Measurements from ENCODE around the gene SYNM. TPM values are rescaled to one million over a fixed set of nuclear protein-coding genes. Genes with fewer than 3 reads are reported as not detected.

SYNM gene
- total RNA-seq, 1 experiment from 2014 or later = 1.9 TPM

- Histone ChIP-seq H2AK5ac (ENCODE audit: insufficient read length, low read length) (no peak overlapping the region), H2AFZ (ENCODE audit: low read length) (no peak overlapping the region), H3K9ac (ENCODE audit: extremely low read depth, insufficient read length, low read length) (no peak overlapping the region), H4K5ac (ENCODE audit: insufficient read length, low read depth, low read length) (no peak overlapping the region), H3K14ac (ENCODE audit: insufficient read depth, low read length) (no peak overlapping the region), H3K18ac (ENCODE audit: insufficient read length, low read depth, low read length) (no peak overlapping the region), H4K91ac (ENCODE audit: insufficient read length, low read depth, low read length) (no peak overlapping the region), H2BK12ac (ENCODE audit: insufficient read length, low read depth, low read length) (no peak overlapping the region), H2BK5ac (ENCODE audit: insufficient read length, low read length) (no peak overlapping the region), H3K23ac (ENCODE audit: insufficient read length, low read depth, low read length) (no peak overlapping the region), H3K4me1 (ENCODE audit: insufficient read depth, low read length) (peaks cover under 1% of the 10 kb centered on the region; the same call in 1 of the 2 replicates), H3K23me2 (ENCODE audit: insufficient read length, low read depth, low read length, poor library complexity, severe bottlenecking) (no peaks in the 10 kb centered on the region), H3T11ph (ENCODE audit: low read length) (no peak overlapping the region), H3K27ac (ENCODE audit: insufficient read length, low read depth, low read length) (no peak overlapping the region), H2BK20ac (ENCODE audit: low read depth, low read length, poor library complexity, severe bottlenecking) (no peak overlapping the region), H4K20me1 (ENCODE audit: control insufficient read depth, insufficient read depth, insufficient read length) (no peaks in the 10 kb centered on the region), H4K8ac (replicated peaks; ENCODE audit: insufficient read length, low read depth, low read length) (no peak overlapping the region), H3K56ac (ENCODE audit: insufficient read length, low read depth, low read length) (no peak overlapping the region), H3K9me3 (ENCODE audit: control insufficient read depth, low read depth, low read length) (no peaks in the 10 kb centered on the region), H2BK120ac (ENCODE audit: low read depth, low read length, poor library complexity, severe bottlenecking) (no peak overlapping the region), H3K4ac (ENCODE audit: low read depth, low read length) (no peak overlapping the region), H3K79me1 (ENCODE audit: insufficient read depth, low read depth, low read length, poor library complexity, severe bottlenecking) (no peaks in the 10 kb centered on the region), H3K4me2 (ENCODE audit: insufficient read depth, insufficient read length, low read length) (no peak overlapping the region), H3K79me2 (ENCODE audit: insufficient read depth, low read length) (no peaks in the 10 kb centered on the region), H3K27me3 (ENCODE audit: insufficient read depth, low read length) (no peaks in the 10 kb centered on the region), H2BK15ac (ENCODE audit: low read depth, low read length) (no peak overlapping the region)
- no peak overlapping the region for H3K27ac Mint-ChIP-seq
- DNase-seq = no peak
- no peak overlapping the region for H3K4me3 Mint-ChIP-seq
- peaks cover 2% of the 10 kb centered on the region in 2 experiments for H3K4me1 Mint-ChIP-seq
- TF ChIP-seq CTCF (conservative IDR thresholded peaks at IDR 0.05) = no peak
- no CpG with 5 or more reads among the region's 10 CpGs for WGBS (ENCODE audit: extremely low coverage, insufficient read length, low lambda C conversion rate)
- peaks cover 8% of the 10 kb centered on the region in 2 experiments; a peak in 3 of 5 replicates for H3K9me3 Mint-ChIP-seq
- peaks cover 0 to 2% (median 1%) of the 10 kb centered on the region in 3 experiments; a peak in 3 of 7 replicates for H3K36me3 Mint-ChIP-seq (ENCODE audit: insufficient read depth in 1 of 3, low read depth in 3 of 3)
- H3K27me3 Mint-ChIP-seq (ENCODE audit: low read depth) = peaks cover 10% of the 10 kb centered on the region
Observed at GRCh38 chr15:99084965-99085364, 19.9 kb upstream of the SYNM start.

Data from H9 (cell line).